IMR-90 (cell line): ENCODE data around the gene NXN. TPM values are rescaled to one million over a fixed set of nuclear protein-coding genes. Genes with fewer than 3 reads are reported as not detected.

Source experiments
- ATAC-seq: fragments of 200-7000 bp; cut with Tn5 transposase; 2 replicates; pipeline ENCODE4 v1.9.1; 2020; ENCODE audit warnings: low read depth, mild to moderate bottlenecking, moderate library complexity
- BruUV-seq: library from RNA; stranded (reverse); fragments of 400-500 nt; replicated peaks from 2 replicates; lab custom pipeline; 2021; lab: Mats Ljungman, UMichigan
- CTCF ChIA-PET: fragments of 300-600 bp; formaldehyde crosslinking; extraction: SDS; loops from one replicate; lab custom pipeline; 2021; ENCODE audit warnings: antibody characterized with exemption; lab: Yijun Ruan, JAX
- POLR2A ChIA-PET: fragments of 300-600 bp; sonication (Branson Sonifier 250); formaldehyde crosslinking; loops from one replicate; lab custom pipeline; 2022; ENCODE audit warnings: antibody characterized with exemption; ENCODE audit not compliant: unreplicated experiment; lab: Charles Lee
- DNase-seq: peaks from one replicate; pipeline ENCODE4 v3.0.0; 2013
- H2AFZ ChIP-seq: replicated peaks from 2 replicates; pipeline ENCODE3; 2013; ENCODE audit warnings: low read length, mild to moderate bottlenecking; ENCODE audit not compliant: poor library complexity
- H2AK5ac ChIP-seq: 2 replicates; pipeline ENCODE4 v1.6.1; 2013; ENCODE audit warnings: low read depth, low read length, inconsistent platforms
- H2AK9ac ChIP-seq: replicated peaks from 2 replicates; pipeline ENCODE3; 2013; ENCODE audit warnings: mild to moderate bottlenecking, low read depth, low read length, moderate library complexity; ENCODE audit not compliant: poor library complexity
- H2BK120ac ChIP-seq: 2 replicates; pipeline ENCODE4 v1.6.1; 2013; ENCODE audit warnings: low read depth, low read length, inconsistent platforms
- H2BK15ac ChIP-seq: 3 replicates; pipeline ENCODE4 v1.6.1; 2013; ENCODE audit warnings: low read depth, low read length, inconsistent platforms
- H2BK20ac ChIP-seq: 2 replicates; pipeline ENCODE4 v1.6.1; 2013; ENCODE audit warnings: low read depth, mild to moderate bottlenecking, inconsistent platforms, low read length, moderate library complexity
- H2BK5ac ChIP-seq: 2 replicates; pipeline ENCODE4 v1.6.1; 2013; ENCODE audit warnings: mild to moderate bottlenecking, low read depth, low read length, inconsistent platforms; ENCODE audit not compliant: poor library complexity, severe bottlenecking
- H3K14ac ChIP-seq: replicated peaks from 2 replicates; pipeline ENCODE4 v1.6.1; 2013; ENCODE audit warnings: low read depth, low read length, inconsistent platforms
- H3K18ac ChIP-seq: 2 replicates; pipeline ENCODE4 v1.6.1; 2013; ENCODE audit warnings: low read depth, low read length, control low read depth
- H3K23ac ChIP-seq: 2 replicates; pipeline ENCODE4 v1.6.1; 2013; ENCODE audit warnings: low read depth, low read length, inconsistent platforms
- H3K27ac ChIP-seq: 2 replicates; pipeline ENCODE4 v1.5.1; 2013; ENCODE audit warnings: mild to moderate bottlenecking, control low read depth, low read length; ENCODE audit not compliant: insufficient read depth
- H3K27me3 ChIP-seq: 2 replicates; pipeline ENCODE4 v1.6.1; 2013; ENCODE audit warnings: low read length; ENCODE audit not compliant: control insufficient read depth, insufficient read depth
- H3K36me3 ChIP-seq: 2 replicates; pipeline ENCODE4 v1.6.1; 2013; ENCODE audit warnings: low read length, mixed read lengths; ENCODE audit not compliant: control insufficient read depth, insufficient read depth
- H3K4ac ChIP-seq: 2 replicates; pipeline ENCODE4 v1.6.1; 2013; ENCODE audit warnings: low read depth, low read length, inconsistent platforms
- H3K4me1 ChIP-seq: 2 replicates; pipeline ENCODE4 v1.6.1; 2013; ENCODE audit warnings: low read length, mixed read lengths; ENCODE audit not compliant: control insufficient read depth, insufficient read depth
- H3K4me2 ChIP-seq: 2 replicates; pipeline ENCODE4 v1.6.1; 2013; ENCODE audit warnings: low read depth, mild to moderate bottlenecking, control low read depth, low read length, moderate library complexity
- H3K4me3 ChIP-seq: 2 replicates; pipeline ENCODE4 v1.5.1; 2013; ENCODE audit warnings: low read depth, mild to moderate bottlenecking, control low read depth, low read length, moderate library complexity; ENCODE audit not compliant: insufficient read depth
- H3K56ac ChIP-seq: 2 replicates; pipeline ENCODE4 v1.6.1; 2013; ENCODE audit warnings: low read length, inconsistent platforms; ENCODE audit not compliant: insufficient read depth; ENCODE audit errors: extremely low read depth
- H3K79me1 ChIP-seq, 2 experiments: 2 replicates each; pipeline ENCODE4 v1.6.1; 2013; ENCODE audit warnings: low read length in 2 of 2, inconsistent platforms in 1 of 2, low read depth in 1 of 2
- H3K9ac ChIP-seq: 2 replicates; pipeline ENCODE4 v1.6.1; 2013; ENCODE audit warnings: low read depth, low read length, control low read depth
- H3K9me1 ChIP-seq: 2 replicates; pipeline ENCODE4 v1.6.1; 2013; ENCODE audit warnings: low read length, inconsistent platforms; ENCODE audit not compliant: insufficient read depth
- H3K9me3 ChIP-seq: 2 replicates; pipeline ENCODE4 v1.6.1; 2013; ENCODE audit warnings: low read length; ENCODE audit not compliant: control insufficient read depth, insufficient read depth
- H4K20me1 ChIP-seq: 2 replicates; pipeline ENCODE4 v1.6.1; 2013; ENCODE audit warnings: low read length, inconsistent platforms; ENCODE audit not compliant: insufficient read depth
- H4K5ac ChIP-seq: 2 replicates; pipeline ENCODE4 v1.6.1; 2013; ENCODE audit warnings: mild to moderate bottlenecking, low read depth, low read length, control low read depth
- H4K8ac ChIP-seq, 2 experiments: 2 replicates each; pipeline ENCODE4 v1.6.1; 2013; ENCODE audit warnings: low read depth in 2 of 2, low read length in 2 of 2, control low read depth in 1 of 2, inconsistent platforms in 1 of 2
- H4K91ac ChIP-seq: 2 replicates; pipeline ENCODE4 v1.6.1; 2013; ENCODE audit warnings: low read depth, low read length, inconsistent platforms; ENCODE audit not compliant: insufficient read depth
- CHD1 ChIP-seq: IDR thresholded peaks from 2 replicates; pipeline ENCODE4 v1.6.1; 2012; ENCODE audit warnings: low read depth, low read length, improper control_type of control experiment
- CTCF ChIP-seq: conservative IDR thresholded peaks from 2 replicates; pipeline ENCODE4 v1.5.1; 2012; ENCODE audit warnings: mild to moderate bottlenecking, low read depth, low read length, improper control_type of control experiment
- FOS ChIP-seq: fragments of 150-350 bp; IDR thresholded peaks from 2 replicates; pipeline ENCODE4 v1.6.1; 2016; ENCODE audit warnings: low read depth, low read length
- MAZ ChIP-seq: IDR thresholded peaks from 2 replicates; pipeline ENCODE4 v1.6.1; 2012; ENCODE audit warnings: low read depth, mild to moderate bottlenecking, low read length, improper control_type of control experiment, moderate library complexity, borderline replicate concordance
- POLR2A ChIP-seq: IDR thresholded peaks from 2 replicates; pipeline ENCODE4 v1.6.1; 2012; ENCODE audit warnings: mild to moderate bottlenecking, low read depth, low read length
- RFX5 ChIP-seq: IDR thresholded peaks from 2 replicates; pipeline ENCODE4 v1.8.0; 2012; ENCODE audit warnings: low read depth, mild to moderate bottlenecking, low read length, moderate library complexity
- SMC3 ChIP-seq: fragments of 150-350 bp; IDR thresholded peaks from 2 replicates; pipeline ENCODE4 v1.6.1; 2016; ENCODE audit warnings: low read depth, mild to moderate bottlenecking, antibody characterized with exemption, low read length, moderate library complexity
- USF2 ChIP-seq: fragments of 150-350 bp; IDR thresholded peaks from 2 replicates; pipeline ENCODE4 v1.6.1; 2017; ENCODE audit warnings: mild to moderate bottlenecking, antibody characterized with exemption, low read length, low read depth
- WGBS, 2 experiments: methylation state at CpG; one replicate each; pipeline versions ENCODE4 v1.1.5 to v1.1.7; 2013; ENCODE audit warnings: missing lambda C conversion rate in 2 of 2; ENCODE audit not compliant: insufficient read length in 1 of 2; ENCODE audit errors: extremely low coverage in 2 of 2; 5-methylcytosine and 5-hydroxymethylcytosine counted together
- dilution Hi-C: fragments of 300-500 bp; cut with HindIII; formaldehyde crosslinking; loops from one replicate; pipeline ENCODE4 v1.14.3; 2018; ENCODE audit warnings: low sequenced_read_pairs; ENCODE audit not compliant: unreplicated experiment
- in situ Hi-C: fragments of 300-500 bp; cut with MboI; formaldehyde crosslinking; loops from 3 replicates; pipeline ENCODE4 v1.14.3; 2019; ENCODE audit warnings: low sequenced_read_pairs, inconsistent platforms, mixed read lengths
- intact Hi-C: fragments of 100-400 bp; cut with micrococcal nuclease; formaldehyde crosslinking; loops from 2 replicates; pipeline ENCODE4 v1.10.0; 2022
- polyA plus RNA-seq, 3 experiments: library from polyadenylated mRNA; depleted of rRNA; stranded (reverse); fragments of >200 nt; gene quantifications; 2 replicates each; pipeline ENCODE4 v1.2.3, GENCODE V29; 2012; ENCODE audit warnings: low replicate concordance in 1 of 3
- total RNA-seq: library from RNA; depleted of rRNA; stranded (reverse); fragments of >200 nt; gene quantifications from 2 replicates; pipeline ENCODE4 v1.2.3, GENCODE V29; 2012

Gene NXN
- total and polyA plus RNA-seq, 2 of the 4 experiments (the other 2 are of a cell fraction), result 52.5 to 116 TPM

GRCh38 chr17:970364-970763 lies 9.2 kb downstream of the NXN start:
- peaks cover 90% of the 10 kb centered on the region for H4K20me1 ChIP-seq
- H3K4me3 ChIP-seq, result no peak overlapping the region

More at GRCh38 chr17:970364-970763, 9.2 kb downstream of the NXN start:
- Histone ChIP-seq H3K56ac (no peak overlapping the region), H4K5ac (no peak overlapping the region; the same call in 1 of the 2 replicates), H2BK15ac (no peak overlapping the region), H3K9ac (no peak overlapping the region), H3K79me1 (peaks cover 46 to 84% of the 10 kb centered on the region in 2 experiments), H3K4me2 (no peak overlapping the region), H2AK5ac (no peak overlapping the region), H2AK9ac (no peak overlapping the region), H3K4ac (peak overlapping the region; percentile 51; the same call in 1 of the 2 replicates), H2AFZ (no peak overlapping the region), H3K27ac (no peak overlapping the region), H3K4me1 (peaks cover 17% of the 10 kb centered on the region), H3K18ac (no peak overlapping the region), H2BK20ac (no peak overlapping the region), H2BK120ac (no peak overlapping the region), H3K9me3 (no peaks in the 10 kb centered on the region; the same call in 1 of the 2 replicates), H3K23ac (peak overlapping the region; percentile 72; the same call in 1 of the 2 replicates), H3K27me3 (no peaks in the 10 kb centered on the region), H4K8ac (no peak overlapping the region), H3K9me1 (peaks cover 13% of the 10 kb centered on the region), H3K36me3 (peaks cover 17% of the 10 kb centered on the region), H2BK5ac (no peak overlapping the region), H4K91ac (no peak overlapping the region), H3K14ac (no peak overlapping the region)
- no TSS peak for BruUV-seq
- in situ Hi-C loops (no loop called here), intact Hi-C loops (no loop called here), dilution Hi-C loops (no loop called here)
- WGBS, 2 experiments, result no CpG with 5 or more reads among the region's 9 CpGs
- TF ChIP-seq MAZ (no peak), CHD1 (no peak), POLR2A (no peak), SMC3 (no peak), CTCF (no peak), RFX5 (no peak), USF2 (no peak), FOS (no peak)
- DNase-seq (no peak), ATAC-seq (no peak)
- POLR2A ChIA-PET, result no interaction called here
- CTCF ChIA-PET, result no interaction called here
